Prostate gland (tissue), 2 donors: ENCODE measurements around the gene EML1.

Source experiments
- CTCF ChIP-seq, 4 experiments: fragments of 200-600 bp in 2 of 4; fragments of 450-650 bp in 2 of 4; sonication (generic) in 2 of 4; IDR thresholded peaks; 1 replicate in 3 of 4; 2 replicates in 1 of 4; pipeline ENCODE4 v1.5.1; 2016 to 2019; ENCODE audit warnings: antibody characterized with exemption in 4 of 4, mild to moderate bottlenecking in 2 of 4, moderate library complexity in 2 of 4
- POLR2A ChIP-seq: fragments of 450-650 bp; IDR thresholded peaks from one replicate; pipeline ENCODE4 v1.6.1; 2016; ENCODE audit warnings: antibody characterized with exemption, mild to moderate bottlenecking
- POLR2AphosphoS5 ChIP-seq: sonication (generic); formaldehyde crosslinking; IDR thresholded peaks from one replicate; pipeline ENCODE4 v1.6.1; 2017; ENCODE audit warnings: antibody characterized with exemption

DNA sequence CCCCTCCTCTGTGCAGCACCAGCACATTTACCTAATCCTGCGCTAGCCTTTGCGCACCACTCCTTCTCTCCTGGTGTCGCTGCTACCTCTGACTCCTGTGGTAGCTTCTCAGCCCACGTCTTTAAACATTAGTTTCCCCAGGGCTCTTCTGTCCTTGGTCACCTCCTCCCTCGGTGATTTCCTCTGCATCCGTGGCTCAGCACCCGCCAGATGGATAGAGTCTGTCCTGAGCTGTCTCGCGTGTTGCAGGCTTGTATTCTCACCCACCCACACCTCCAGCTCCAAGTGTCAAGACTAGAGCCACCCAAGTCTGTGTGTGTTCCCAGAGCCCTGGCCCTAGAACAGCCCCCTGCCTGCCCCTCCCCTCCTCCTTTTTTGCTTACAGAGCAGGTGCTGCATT lies 83.2 kb downstream of the EML1 start:
- no peak for TF ChIP-seq CTCF (IDR thresholded peaks at IDR 0.05)
- TF ChIP-seq POLR2A, result no peak
- TF ChIP-seq POLR2AphosphoS5, result no peak
